WTC11 (cell line): ENCODE measurements around the gene PLEKHA6. TPM values are rescaled to one million over a fixed set of nuclear protein-coding genes. Genes with fewer than 3 reads are reported as not detected.

Experiments used
- ATAC-seq: fragments of 200-7000 bp; cut with Tn5 transposase; 2 replicates; pipeline ENCODE4 v1.10.0; 2021; ENCODE audit warnings: mild to moderate bottlenecking, moderate library complexity
- CTCF ChIA-PET: fragments of 300-600 bp; sonication (Branson Sonifier 250); formaldehyde crosslinking; loops from one replicate; lab custom pipeline; 2021; ENCODE audit warnings: antibody characterized with exemption; lab: Charles Lee
- POLR2A ChIA-PET: fragments of 350-600 bp; sonication (Branson Sonifier 250); formaldehyde crosslinking; loops from one replicate; lab custom pipeline; 2021; ENCODE audit warnings: antibody characterized with exemption; lab: Charles Lee
- DNase-seq: peaks from one replicate; pipeline ENCODE4 v3.0.0; 2021; ENCODE audit warnings: low spot score
- H3K27ac Mint-ChIP-seq: 2 replicates; pipeline ENCODE4 v1.8.0; 2021; ENCODE audit warnings: mixed read lengths
- H3K27me3 Mint-ChIP-seq: 2 replicates; pipeline ENCODE4 v1.8.0; 2021; ENCODE audit warnings: low read depth, mild to moderate bottlenecking, moderate library complexity, mixed read lengths
- H3K36me3 Mint-ChIP-seq: 2 replicates; pipeline ENCODE4 v1.8.0; 2021; ENCODE audit warnings: mixed read lengths
- H3K4me1 Mint-ChIP-seq: 2 replicates; pipeline ENCODE4 v1.8.0; 2022; ENCODE audit warnings: mixed read lengths
- H3K4me3 Mint-ChIP-seq: 2 replicates; pipeline ENCODE4 v1.8.0; 2021; ENCODE audit warnings: mild to moderate bottlenecking, moderate library complexity, mixed read lengths
- H3K9me3 Mint-ChIP-seq: 2 replicates; pipeline ENCODE4 v1.8.0; 2021; ENCODE audit warnings: mixed read lengths
- AFF4 ChIP-seq: sonication (generic); formaldehyde crosslinking; IDR thresholded peaks from 2 replicates; pipeline ENCODE4 v1.8.1; 2023; ENCODE audit warnings: mild to moderate bottlenecking, missing genetic modification reagents, borderline replicate concordance
- AR ChIP-seq: fragments of 250-450 bp; sonication (Bioruptor Pico); IDR thresholded peaks from 2 replicates; pipeline ENCODE4 v1.9.0; 2021; ENCODE audit warnings: mild to moderate bottlenecking
- ATF6 ChIP-seq: sonication (generic); formaldehyde crosslinking; IDR thresholded peaks from 2 replicates; pipeline ENCODE4 v1.8.1; 2023; ENCODE audit warnings: mild to moderate bottlenecking, missing genetic modification reagents
- ERG ChIP-seq: fragments of 250-450 bp; sonication (Bioruptor Pico); IDR thresholded peaks from 2 replicates; pipeline ENCODE4 v1.8.0; 2021; ENCODE audit warnings: mild to moderate bottlenecking
- ETV6 ChIP-seq: sonication (generic); formaldehyde crosslinking; IDR thresholded peaks from 2 replicates; pipeline ENCODE4 v1.8.1; 2022; ENCODE audit warnings: mild to moderate bottlenecking, missing genetic modification reagents
- FOXJ3 ChIP-seq: sonication (generic); formaldehyde crosslinking; IDR thresholded peaks from 2 replicates; pipeline ENCODE4 v1.9.0; 2021; ENCODE audit warnings: missing genetic modification reagents, mild to moderate bottlenecking, borderline replicate concordance
- GTF2I ChIP-seq: fragments of 250-450 bp; sonication (Bioruptor Pico); conservative IDR thresholded peaks from 2 replicates; pipeline ENCODE4 v1.4.0; 2021; ENCODE audit warnings: mild to moderate bottlenecking
- JAZF1 ChIP-seq: fragments of 250-450 bp; sonication (Bioruptor Pico); IDR thresholded peaks from 2 replicates; pipeline ENCODE4 v1.9.0; 2021; ENCODE audit warnings: moderate library complexity, mild to moderate bottlenecking, inconsistent platforms
- MLX ChIP-seq: sonication (generic); formaldehyde crosslinking; IDR thresholded peaks from 2 replicates; pipeline ENCODE4 v1.8.1; 2023; ENCODE audit warnings: mild to moderate bottlenecking, missing genetic modification reagents, moderate library complexity
- NFE2L1 ChIP-seq: sonication (generic); formaldehyde crosslinking; IDR thresholded peaks from 2 replicates; pipeline ENCODE4 v1.8.1; 2023; ENCODE audit warnings: missing genetic modification reagents
- PREB ChIP-seq: sonication (generic); formaldehyde crosslinking; IDR thresholded peaks from 2 replicates; pipeline ENCODE4 v1.8.1; 2022; ENCODE audit warnings: mild to moderate bottlenecking, missing genetic modification reagents, moderate library complexity, borderline replicate concordance
- PRRX2 ChIP-seq: fragments of 250-450 bp; sonication (Bioruptor Pico); IDR thresholded peaks from 2 replicates; pipeline ENCODE4 v1.8.0; 2021; ENCODE audit warnings: mild to moderate bottlenecking
- RELA ChIP-seq: sonication (generic); formaldehyde crosslinking; IDR thresholded peaks from 2 replicates; pipeline ENCODE4 v1.8.1; 2022; ENCODE audit warnings: missing genetic modification reagents, mild to moderate bottlenecking, borderline replicate concordance
- RORB ChIP-seq: fragments of 250-450 bp; sonication (Bioruptor Pico); IDR thresholded peaks from 2 replicates; pipeline ENCODE4 v1.9.0; 2021; ENCODE audit warnings: mild to moderate bottlenecking
- SMAD4 ChIP-seq: sonication (generic); formaldehyde crosslinking; IDR thresholded peaks from 2 replicates; pipeline ENCODE4 v1.8.0; 2022; ENCODE audit warnings: mild to moderate bottlenecking, missing genetic modification reagents
- STAT6 ChIP-seq: sonication (generic); formaldehyde crosslinking; conservative IDR thresholded peaks from 2 replicates; pipeline ENCODE4 v1.8.1; 2023; ENCODE audit warnings: mild to moderate bottlenecking, low read depth, missing genetic modification reagents, moderate library complexity
- TP53 ChIP-seq: sonication (generic); formaldehyde crosslinking; IDR thresholded peaks from 2 replicates; pipeline ENCODE4 v1.8.1; 2023; ENCODE audit warnings: mild to moderate bottlenecking, missing genetic modification reagents
- ZNF232 ChIP-seq: sonication (generic); formaldehyde crosslinking; IDR thresholded peaks from 2 replicates; pipeline ENCODE4 v1.8.0; 2022; ENCODE audit warnings: mild to moderate bottlenecking, missing genetic modification reagents
- ZSCAN18 ChIP-seq: fragments of 250-450 bp; sonication (Bioruptor Pico); IDR thresholded peaks from 2 replicates; pipeline ENCODE4 v2.1.2; 2022; ENCODE audit warnings: mild to moderate bottlenecking, moderate library complexity
- total RNA-seq: library from RNA; stranded (reverse); gene quantifications from 3 replicates; pipeline ENCODE4 v1.2.3, GENCODE V29; 2021

PLEKHA6 gene
- total RNA-seq, 1 experiment from 2014 or later = 11.6 TPM

- TF ChIP-seq AFF4 (CRISPR knock-in tag) (no peak), STAT6 (CRISPR knock-in tag) (no peak)
Observed at GRCh38 chr1:204349602-204350001, 10.1 kb downstream of the PLEKHA6 start (continued).

GRCh38 chr1:204348722-204349121 is 11.0 kb downstream of the PLEKHA6 start:
- peaks cover 50% of the 10 kb centered on the region for H3K4me1 Mint-ChIP-seq
- ATAC-seq = peak; percentile 23; the same call in 1 of the 2 replicates

More at GRCh38 chr1:204348722-204349121, 11.0 kb downstream of the PLEKHA6 start:
- no peaks in the 10 kb centered on the region for H3K36me3 Mint-ChIP-seq
- no peak for TF ChIP-seq SMAD4 (CRISPR knock-in tag)
- TF ChIP-seq ZSCAN18 (CRISPR knock-in tag) = no peak
- no peak for TF ChIP-seq PRRX2 (CRISPR knock-in tag)
- TF ChIP-seq ZNF232 = no peak
- TF ChIP-seq FOXJ3 (CRISPR knock-in tag) = no peak
- TF ChIP-seq MLX (CRISPR knock-in tag) = no peak
- no peak for TF ChIP-seq ERG
- no peak for TF ChIP-seq ATF6 (CRISPR knock-in tag)
- no peak for TF ChIP-seq RORB
- TF ChIP-seq NFE2L1 (CRISPR knock-in tag) = no peak
- TF ChIP-seq TP53 = no peak
- TF ChIP-seq GTF2I (CRISPR knock-in tag) = no peak
- TF ChIP-seq AR (CRISPR knock-in tag) = no peak
- TF ChIP-seq ETV6 (CRISPR knock-in tag) = no peak
- TF ChIP-seq PREB = no peak
- TF ChIP-seq RELA = no peak
- no peak for TF ChIP-seq JAZF1 (CRISPR knock-in tag)
- ChIA-PET POLR2A (no interaction called here), CTCF (interaction anchor here (0.7 to 1.0 kb wide), 2 partner anchors 15 to 135 kb away, joined by 3 to 4 read pairs; partner anchors contain the start of gene GOLT1A)
- H3K4me3 Mint-ChIP-seq = no peak overlapping the region
- no peak overlapping the region for H3K27ac Mint-ChIP-seq
- DNase-seq = no peak
- H3K27me3 Mint-ChIP-seq = no peaks in the 10 kb centered on the region; the same call in 1 of the 2 replicates
- no peaks in the 10 kb centered on the region for H3K9me3 Mint-ChIP-seq
